Tibial nerve (tissue), 4 donors: Measurements from ENCODE around the gene CLEC16A.

Experiments used
- CTCF ChIP-seq, 5 experiments: fragments of 200-600 bp in 3 of 5; fragments of 450-650 bp in 2 of 5; sonication (generic) in 3 of 5; IDR thresholded peaks; one replicate each; pipeline ENCODE4 v1.5.1; 2016 to 2019; ENCODE audit warnings: antibody characterized with exemption in 5 of 5, mild to moderate bottlenecking in 3 of 5, moderate library complexity in 2 of 5
- EP300 ChIP-seq, 2 donors: sonication (generic); formaldehyde crosslinking; IDR thresholded peaks; one replicate each; pipeline ENCODE4 v1.6.1; 2017; ENCODE audit warnings: antibody characterized with exemption in 2 of 2, mild to moderate bottlenecking in 1 of 2

GRCh38 chr16:11101695-11102522, 157.5 kb downstream of the CLEC16A start:
- no peak for TF ChIP-seq CTCF (IDR thresholded peaks at IDR 0.05)
- no peak for TF ChIP-seq EP300 (IDR thresholded peaks at IDR 0.05)
